ENCODE results near the gene PALLD.

PALLD gene

GRCh38 chr4:168673476-168673875 lies 176.6 kb downstream of the PALLD start:
- Histone ChIP-seq H3K4me3 (ENCODE audit: low read length) (no peak overlapping the region), H3K9ac (ENCODE audit: low read length) (no peak overlapping the region), H2AFZ (ENCODE audit: low read length) (no peak overlapping the region), H3K9me3 (replicated peaks; ENCODE audit: insufficient read depth, low read length) (no peaks in the 10 kb centered on the region), H3K9me2 (replicated peaks; ENCODE audit: insufficient read depth, low read length) (no peaks in the 10 kb centered on the region), H3F3A (ENCODE audit: insufficient read depth, low read length) (no peaks in the 10 kb centered on the region), H3K27me3 (replicated peaks; ENCODE audit: insufficient read depth, low read length) (no peaks in the 10 kb centered on the region), H4K20me1 (ENCODE audit: insufficient read depth, low read length) (no peaks in the 10 kb centered on the region), H3K36me3 (replicated peaks; ENCODE audit: insufficient read depth, low read length) (no peaks in the 10 kb centered on the region), H3K4me1 (ENCODE audit: low read length) (no peaks in the 10 kb centered on the region), H3K27ac (ENCODE audit: low read length) (no peak overlapping the region), H3K79me2 (ENCODE audit: low read length) (no peaks in the 10 kb centered on the region), H3K4me2 (ENCODE audit: low read depth, low read length) (no peak overlapping the region)
- TF ChIP-seq, protein P1, sequence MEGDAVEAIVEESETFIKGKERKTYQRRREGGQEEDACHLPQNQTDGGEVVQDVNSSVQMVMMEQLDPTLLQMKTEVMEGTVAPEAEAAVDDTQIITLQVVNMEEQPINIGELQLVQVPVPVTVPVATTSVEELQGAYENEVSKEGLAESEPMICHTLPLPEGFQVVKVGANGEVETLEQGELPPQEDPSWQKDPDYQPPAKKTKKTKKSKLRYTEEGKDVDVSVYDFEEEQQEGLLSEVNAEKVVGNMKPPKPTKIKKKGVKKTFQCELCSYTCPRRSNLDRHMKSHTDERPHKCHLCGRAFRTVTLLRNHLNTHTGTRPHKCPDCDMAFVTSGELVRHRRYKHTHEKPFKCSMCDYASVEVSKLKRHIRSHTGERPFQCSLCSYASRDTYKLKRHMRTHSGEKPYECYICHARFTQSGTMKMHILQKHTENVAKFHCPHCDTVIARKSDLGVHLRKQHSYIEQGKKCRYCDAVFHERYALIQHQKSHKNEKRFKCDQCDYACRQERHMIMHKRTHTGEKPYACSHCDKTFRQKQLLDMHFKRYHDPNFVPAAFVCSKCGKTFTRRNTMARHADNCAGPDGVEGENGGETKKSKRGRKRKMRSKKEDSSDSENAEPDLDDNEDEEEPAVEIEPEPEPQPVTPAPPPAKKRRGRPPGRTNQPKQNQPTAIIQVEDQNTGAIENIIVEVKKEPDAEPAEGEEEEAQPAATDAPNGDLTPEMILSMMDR (IDR thresholded peaks at IDR 0.05; ENCODE audit: low read length), result no peak
- TF ChIP-seq EZH2phosphoT487 (IDR thresholded peaks at IDR 0.05; ENCODE audit: low read length) (no peak), EZH2 (optimal IDR thresholded peaks at IDR 0.05; ENCODE audit: low read depth, low read length) (no peak)
- DNase-seq, result no peak

GRCh38 chr4:168674077-168674747 lies 177.4 kb downstream of the PALLD start:
- Histone ChIP-seq H3F3A (ENCODE audit: insufficient read depth, low read length) (no peaks in the 10 kb centered on the region), H3K36me3 (replicated peaks; ENCODE audit: insufficient read depth, low read length) (no peaks in the 10 kb centered on the region), H3K9ac (ENCODE audit: low read length) (no peak overlapping the region), H3K9me3 (replicated peaks; ENCODE audit: insufficient read depth, low read length) (no peaks in the 10 kb centered on the region), H3K9me2 (replicated peaks; ENCODE audit: insufficient read depth, low read length) (no peaks in the 10 kb centered on the region), H3K4me1 (ENCODE audit: low read length) (no peaks in the 10 kb centered on the region), H3K79me2 (ENCODE audit: low read length) (no peaks in the 10 kb centered on the region), H3K4me3 (ENCODE audit: low read length) (no peak overlapping the region), H3K27me3 (replicated peaks; ENCODE audit: insufficient read depth, low read length) (no peaks in the 10 kb centered on the region), H4K20me1 (ENCODE audit: insufficient read depth, low read length) (no peaks in the 10 kb centered on the region), H3K27ac (ENCODE audit: low read length) (no peak overlapping the region), H2AFZ (ENCODE audit: low read length) (no peak overlapping the region), H3K4me2 (ENCODE audit: low read depth, low read length) (no peak overlapping the region)
- no peak for DNase-seq
- TF ChIP-seq, protein P1 (IDR thresholded peaks at IDR 0.05; ENCODE audit: low read length), result no peak
- no peak for TF ChIP-seq EZH2 (optimal IDR thresholded peaks at IDR 0.05; ENCODE audit: low read depth, low read length)
- TF ChIP-seq EZH2phosphoT487 (IDR thresholded peaks at IDR 0.05; ENCODE audit: low read length), result no peak

GRCh38 chr4:168674866-168675265 lies 178.0 kb downstream of the PALLD start:
- H3K4me1 ChIP-seq (ENCODE audit: low read length), result no peaks in the 10 kb centered on the region
- H4K20me1 ChIP-seq (ENCODE audit: insufficient read depth, low read length), result no peaks in the 10 kb centered on the region
- no peaks in the 10 kb centered on the region for H3K36me3 ChIP-seq (replicated peaks; ENCODE audit: insufficient read depth, low read length)
- H3K27ac ChIP-seq (ENCODE audit: low read length), result no peak overlapping the region
- TF ChIP-seq EZH2 (optimal IDR thresholded peaks at IDR 0.05; ENCODE audit: low read depth, low read length), result no peak
- TF ChIP-seq EZH2phosphoT487 (IDR thresholded peaks at IDR 0.05; ENCODE audit: low read length), result no peak
- TF ChIP-seq, protein P1 (IDR thresholded peaks at IDR 0.05; ENCODE audit: low read length), result no peak
- H3K4me3 ChIP-seq (ENCODE audit: low read length), result no peak overlapping the region
- no peak overlapping the region for H3K9ac ChIP-seq (ENCODE audit: low read length)
- H3K27me3 ChIP-seq (replicated peaks; ENCODE audit: insufficient read depth, low read length), result no peaks in the 10 kb centered on the region
- H3K79me2 ChIP-seq (ENCODE audit: low read length), result no peaks in the 10 kb centered on the region
- no peak overlapping the region for H3K4me2 ChIP-seq (ENCODE audit: low read depth, low read length)
- H3K9me2 ChIP-seq (replicated peaks; ENCODE audit: insufficient read depth, low read length), result no peaks in the 10 kb centered on the region
- H3K9me3 ChIP-seq (replicated peaks; ENCODE audit: insufficient read depth, low read length), result no peaks in the 10 kb centered on the region
- no peak for DNase-seq
- H2AFZ ChIP-seq (ENCODE audit: low read length), result no peak overlapping the region
- no peaks in the 10 kb centered on the region for H3F3A ChIP-seq (ENCODE audit: insufficient read depth, low read length)
